Sigmoid colon (tissue), 4 donors: Measurements from ENCODE around the gene SRCIN1.

Source experiments
- CTCF ChIP-seq, 4 experiments: fragments of 450-650 bp in 3 of 4; fragments of 200-600 bp in 1 of 4; IDR thresholded peaks; one replicate each; pipeline ENCODE4 v1.5.1; 2016 to 2019; ENCODE audit warnings: antibody characterized with exemption in 4 of 4, mild to moderate bottlenecking in 3 of 4, moderate library complexity in 2 of 4
- EP300 ChIP-seq, 4 donors: sonication (generic); formaldehyde crosslinking; IDR thresholded peaks; one replicate each; pipeline ENCODE4 v1.6.1; 2017; ENCODE audit warnings: antibody characterized with exemption in 4 of 4
- POLR2A ChIP-seq, 2 donors: fragments of 450-650 bp; IDR thresholded peaks; one replicate each; pipeline ENCODE4 v1.6.1; 2016; ENCODE audit warnings: antibody characterized with exemption in 2 of 2, mild to moderate bottlenecking in 2 of 2, moderate library complexity in 2 of 2
- POLR2AphosphoS5 ChIP-seq, 4 donors: sonication (generic); formaldehyde crosslinking; IDR thresholded peaks; one replicate each; pipeline ENCODE4 v1.6.1; 2017; ENCODE audit warnings: antibody characterized with exemption in 4 of 4

GRCh38 chr17:38571833-38572668, 33.7 kb downstream of the SRCIN1 start:
- TF ChIP-seq POLR2A (IDR thresholded peaks at IDR 0.05) (no peak), CTCF (IDR thresholded peaks at IDR 0.05) (no peak), EP300 (IDR thresholded peaks at IDR 0.05) (no peak), POLR2AphosphoS5 (IDR thresholded peaks at IDR 0.05) (no peak)
